RWPE2 (cell line): ENCODE measurements around the gene OR9Q1.

Source experiments
- ATAC-seq: fragments of 200-7000 bp; cut with Tn5 transposase; 3 replicates; pipeline ENCODE4 v1.9.1; 2021; ENCODE audit warnings: low read depth
- DNase-seq: peaks from one replicate; pipeline ENCODE4 v3.0.0-alpha.2; 2020; ENCODE audit warnings: low spot score
- H3K27ac ChIP-seq: fragments of 450-650 bp; 2 replicates; pipeline ENCODE4 v1.5.1; 2017; ENCODE audit warnings: mild to moderate bottlenecking; ENCODE audit not compliant: poor library complexity, severe bottlenecking
- H3K27me3 ChIP-seq: fragments of 250-450 bp; sonication (Bioruptor Pico); 2 replicates; pipeline ENCODE4 v1.5.1; 2021; ENCODE audit warnings: mild to moderate bottlenecking, moderate library complexity; ENCODE audit not compliant: insufficient read depth, poor library complexity, severe bottlenecking
- H3K36me3 ChIP-seq: fragments of 250-450 bp; sonication (Bioruptor Pico); 2 replicates; pipeline ENCODE4 v1.5.1; 2020; ENCODE audit warnings: low read depth, mild to moderate bottlenecking, moderate library complexity
- H3K4me1 ChIP-seq: fragments of 250-450 bp; sonication (Bioruptor Pico); 2 replicates; pipeline ENCODE4 v1.5.1; 2021; ENCODE audit warnings: mild to moderate bottlenecking, moderate library complexity; ENCODE audit not compliant: insufficient read depth, poor library complexity, severe bottlenecking
- H3K4me3 ChIP-seq: fragments of 250-450 bp; sonication (Bioruptor Pico); 2 replicates; pipeline ENCODE4 v1.5.1; 2021; ENCODE audit warnings: mild to moderate bottlenecking, moderate library complexity; ENCODE audit not compliant: severe bottlenecking
- H3K9me3 ChIP-seq: fragments of 250-450 bp; sonication (Bioruptor Pico); 2 replicates; pipeline ENCODE4 v1.5.1; 2021; ENCODE audit warnings: mild to moderate bottlenecking, moderate library complexity; ENCODE audit not compliant: severe bottlenecking
- CTCF ChIP-seq: fragments of 450-650 bp; IDR thresholded peaks from one replicate; pipeline ENCODE4 v1.5.1; 2017; ENCODE audit warnings: mild to moderate bottlenecking, moderate library complexity; ENCODE audit not compliant: poor library complexity, severe bottlenecking

Gene OR9Q1

GRCh38 chr11:58068655-58069054 lies 45.0 kb downstream of the OR9Q1 start:
- no peak overlapping the region for H3K27ac ChIP-seq
- no peaks in the 10 kb centered on the region for H3K36me3 ChIP-seq
- H3K27me3 ChIP-seq, result no peaks in the 10 kb centered on the region
- TF ChIP-seq CTCF, result no peak
- H3K4me1 ChIP-seq, result no peaks in the 10 kb centered on the region
- H3K9me3 ChIP-seq, result no peaks in the 10 kb centered on the region
- no peak overlapping the region for H3K4me3 ChIP-seq
- ATAC-seq (no peak), DNase-seq (no peak)

- ATAC-seq, result no peak
- TF ChIP-seq CTCF, result no peak
- Histone ChIP-seq H3K9me3 (no peaks in the 10 kb centered on the region), H3K4me1 (no peaks in the 10 kb centered on the region), H3K4me3 (no peak overlapping the region), H3K27me3 (no peaks in the 10 kb centered on the region), H3K36me3 (no peaks in the 10 kb centered on the region), H3K27ac (no peak overlapping the region)
- no peak for DNase-seq
These were observed 46.9 kb downstream of the OR9Q1 start for GRCh38 chr11:58070585-58070984.

- no peaks in the 10 kb centered on the region for H3K9me3 ChIP-seq
- no peaks in the 10 kb centered on the region for H3K36me3 ChIP-seq
- no peak overlapping the region for H3K27ac ChIP-seq
- H3K27me3 ChIP-seq, result no peaks in the 10 kb centered on the region
- TF ChIP-seq CTCF, result no peak
- no peaks in the 10 kb centered on the region for H3K4me1 ChIP-seq
- peak; percentile 72 for ATAC-seq
- DNase-seq, result no peak
- no peak overlapping the region for H3K4me3 ChIP-seq
These were observed 52.1 kb downstream of the OR9Q1 start for GRCh38 chr11:58075781-58076180.

- Histone ChIP-seq H3K27me3 (no peaks in the 10 kb centered on the region), H3K36me3 (no peaks in the 10 kb centered on the region), H3K4me3 (no peak overlapping the region), H3K9me3 (peaks cover 4% of the 10 kb centered on the region), H3K4me1 (no peaks in the 10 kb centered on the region), H3K27ac (no peak overlapping the region)
- no peak for ATAC-seq
- DNase-seq, result no peak
- TF ChIP-seq CTCF, result no peak
These were observed 62.8 kb downstream of the OR9Q1 start for GRCh38 chr11:58086528-58086927.

GRCh38 chr11:58097437-58097836 lies 73.8 kb downstream of the OR9Q1 start:
- peaks cover 1% of the 10 kb centered on the region for H3K27me3 ChIP-seq
- no peaks in the 10 kb centered on the region for H3K4me1 ChIP-seq
- no peak overlapping the region for H3K27ac ChIP-seq
- no peaks in the 10 kb centered on the region for H3K36me3 ChIP-seq
- H3K9me3 ChIP-seq, result no peaks in the 10 kb centered on the region
- no peak overlapping the region for H3K4me3 ChIP-seq
- no peak for TF ChIP-seq CTCF
- DNase-seq, result no peak
- no peak for ATAC-seq
